Adrenal gland (tissue), 5 donors: ENCODE measurements around the gene RPL19.

Source experiments
- CTCF ChIP-seq, 6 experiments: fragments of 450-650 bp in 4 of 6; fragments of 200-600 bp in 2 of 6; sonication (generic) in 1 of 6; IDR thresholded peaks; 1 replicate in 5 of 6; 2 replicates in 1 of 6; pipeline versions ENCODE4 v1.5.1 to v1.8.0; 2016 to 2021; ENCODE audit warnings: antibody characterized with exemption in 6 of 6, mild to moderate bottlenecking in 2 of 6, moderate library complexity in 1 of 6
- POLR2A ChIP-seq, 2 donors: fragments of 450-650 bp; IDR thresholded peaks; one replicate each; pipeline ENCODE4 v1.6.1; 2017; ENCODE audit warnings: antibody characterized with exemption in 2 of 2, mild to moderate bottlenecking in 2 of 2, moderate library complexity in 1 of 2
- donor health status: DM: no; HTN: no; CAD: no.

- TF ChIP-seq CTCF (IDR thresholded peaks at IDR 0.05) (no peak), POLR2A (IDR thresholded peaks at IDR 0.05) (no peak)
Observed at GRCh38 chr17:39170109-39170508, 30.0 kb upstream of the RPL19 start.
